Keratinocyte (primary cell): Measurements from ENCODE around the gene TMEM256. TPM values are rescaled to one million over a fixed set of nuclear protein-coding genes. Genes with fewer than 3 reads are reported as not detected.

Source experiments
- DNase-seq: peaks from one replicate; pipeline ENCODE4 v3.0.0-alpha.2; 2011; ENCODE audit warnings: low read depth, missing footprints, low spot score
- FAIRE-seq: peaks from 2 replicates; lab custom pipeline; 2011; peaks lifted over from hg19 to GRCh38; lab: Jason Lieb, UNC
- H2AFZ ChIP-seq: 2 replicates; pipeline ENCODE4 v1.6.0; 2012; ENCODE audit warnings: low read length, control low read depth, inconsistent platforms; ENCODE audit not compliant: control insufficient read depth
- H3K27ac ChIP-seq: 2 replicates; pipeline ENCODE4 v1.5.1; 2011; ENCODE audit warnings: low read length; ENCODE audit not compliant: control insufficient read depth, insufficient read depth
- H3K27me3 ChIP-seq: 3 replicates; pipeline ENCODE4 v1.6.0; 2011; ENCODE audit warnings: low read length; ENCODE audit not compliant: control insufficient read depth, insufficient read depth; ENCODE audit errors: extremely low read depth
- H3K36me3 ChIP-seq, 2 experiments: 2 replicates in 1 of 2; 3 replicates in 1 of 2; pipeline ENCODE4 v1.5.1; 2011; ENCODE audit warnings: low read length in 2 of 2, mild to moderate bottlenecking in 1 of 2; ENCODE audit not compliant: control insufficient read depth in 2 of 2, insufficient read depth in 2 of 2; ENCODE audit errors: extremely low read depth in 1 of 2
- H3K4me1 ChIP-seq: 3 replicates; pipeline ENCODE4 v1.5.1; 2011; ENCODE audit warnings: low read length; ENCODE audit not compliant: control insufficient read depth, insufficient read depth; ENCODE audit errors: extremely low read depth
- H3K4me2 ChIP-seq: 3 replicates; pipeline ENCODE4 v1.6.0; 2011; ENCODE audit warnings: low read depth, low read length; ENCODE audit not compliant: control insufficient read depth, insufficient read depth; ENCODE audit errors: extremely low read depth
- H3K4me3 ChIP-seq, 3 experiments: fragments of 200-600 bp in 1 of 3; sonication (generic) in 1 of 3; 2 replicates in 2 of 3; 3 replicates in 1 of 3; pipeline ENCODE4 v1.5.1; 2011 to 2016; ENCODE audit warnings: low read length in 3 of 3, mild to moderate bottlenecking in 3 of 3, control low read depth in 2 of 3, inconsistent platforms in 1 of 3, low read depth in 1 of 3, mixed read lengths in 1 of 3, mixed run types in 1 of 3, moderate library complexity in 1 of 3; ENCODE audit not compliant: control insufficient read depth in 2 of 3, insufficient read depth in 2 of 3; ENCODE audit errors: extremely low read depth in 1 of 3
- H3K79me2 ChIP-seq: 2 replicates; pipeline ENCODE4 v1.6.0; 2012; ENCODE audit warnings: low read length; ENCODE audit not compliant: control insufficient read depth, insufficient read depth
- H3K9ac ChIP-seq: 3 replicates; pipeline ENCODE4 v1.6.0; 2011; ENCODE audit warnings: low read length; ENCODE audit not compliant: control insufficient read depth, insufficient read depth; ENCODE audit errors: extremely low read depth
- H3K9me1 ChIP-seq: 3 replicates; pipeline ENCODE4 v1.6.0; 2011; ENCODE audit warnings: low read length; ENCODE audit not compliant: control insufficient read depth, insufficient read depth; ENCODE audit errors: extremely low read depth
- H3K9me3 ChIP-seq: 2 replicates; pipeline ENCODE4 v1.5.1; 2012; ENCODE audit warnings: low read depth, low read length; ENCODE audit not compliant: control insufficient read depth
- H4K20me1 ChIP-seq: 3 replicates; pipeline ENCODE4 v1.6.0; 2011; ENCODE audit warnings: low read length; ENCODE audit not compliant: control insufficient read depth, insufficient read depth; ENCODE audit errors: extremely low read depth
- CTCF ChIP-seq, 3 experiments: IDR thresholded peaks in 1 of 3; conservative IDR thresholded peaks in 1 of 3; optimal IDR thresholded peaks in 1 of 3; 2 replicates in 2 of 3; 3 replicates in 1 of 3; pipeline versions ENCODE3 to v1.5.1; 2011; ENCODE audit warnings: low read length in 3 of 3, mild to moderate bottlenecking in 3 of 3, moderate library complexity in 2 of 3, control low read depth in 1 of 3, inconsistent platforms in 1 of 3; ENCODE audit not compliant: insufficient read depth in 2 of 3; ENCODE audit errors: extremely low read depth in 1 of 3
- EZH2 ChIP-seq: IDR thresholded peaks from one replicate; pipeline ENCODE4 v1.6.1; 2012; ENCODE audit warnings: inconsistent platforms, mild to moderate bottlenecking, low read length, moderate library complexity
- dilution Hi-C: fragments of 300-500 bp; cut with MboI; formaldehyde crosslinking; loops from one replicate; pipeline ENCODE4 v1.7.0; 2020; ENCODE audit warnings: low sequenced_read_pairs; ENCODE audit not compliant: extremely low pct_ligation_motif_present
- polyA plus RNA-seq, 5 experiments: library from polyadenylated mRNA; depleted of rRNA in 3 of 5; stranded (reverse) in 3 of 5; stranded (forward) in 1 of 5; unstranded in 1 of 5; fragments of >200 nt; gene quantifications; 1 replicate in 1 of 5; 2 replicates in 3 of 5; 3 replicates in 1 of 5; pipeline versions ENCODE4 v1.2.1 to v1.2.3, GENCODE V29; 2011 to 2012; ENCODE audit warnings: missing spikeins in 2 of 5, low read depth in 1 of 5, low replicate concordance in 1 of 5

The TMEM256 gene
- polyA plus RNA-seq, 1 donor (not counting 4 experiments of a cell fraction or from before 2014, with no cell fraction given), result 68.1 TPM

- peaks cover 7% of the 10 kb centered on the region for H3K4me1 ChIP-seq
- H3K79me2 ChIP-seq, result peaks cover 25% of the 10 kb centered on the region
- no peak overlapping the region for H3K4me3 ChIP-seq
- H3K4me2 ChIP-seq, result no peak overlapping the region
- no peaks in the 10 kb centered on the region for H3K9me3 ChIP-seq
- no peak for TF ChIP-seq CTCF (optimal IDR thresholded peaks at IDR 0.05 in 1 of 3, IDR thresholded peaks at IDR 0.05 in 1 of 3, conservative IDR thresholded peaks at IDR 0.05 in 1 of 3; ENCODE audit: extremely low read depth in 1 of 3, insufficient read depth in 2 of 3, low read length in 3 of 3)
- TF ChIP-seq EZH2, result no peak
- no peak overlapping the region for H3K9ac ChIP-seq
- FAIRE-seq, result no peak
- dilution Hi-C loops, result no loop called here
- no peak overlapping the region for H3K27ac ChIP-seq
- H2AFZ ChIP-seq, result no peak overlapping the region
- peaks cover 3% of the 10 kb centered on the region for H4K20me1 ChIP-seq
- no peaks in the 10 kb centered on the region for H3K27me3 ChIP-seq
- no peak for DNase-seq
- peaks cover 44 to 49% of the 10 kb centered on the region in 2 experiments for H3K36me3 ChIP-seq
- H3K9me1 ChIP-seq, result no peaks in the 10 kb centered on the region
Observed at GRCh38 chr17:7388856-7389255, 15.0 kb downstream of the TMEM256 start.

- dilution Hi-C loops, result no loop called here
- no peaks in the 10 kb centered on the region for H3K9me1 ChIP-seq
- peaks cover 14% of the 10 kb centered on the region for H3K4me1 ChIP-seq
- no peaks in the 10 kb centered on the region for H3K9me3 ChIP-seq
- H3K4me2 ChIP-seq, result no peak overlapping the region
- no peak overlapping the region for H3K27ac ChIP-seq
- peaks cover 7% of the 10 kb centered on the region for H3K79me2 ChIP-seq
- no peaks in the 10 kb centered on the region for H3K27me3 ChIP-seq
- DNase-seq (no peak), FAIRE-seq (no peak)
- H4K20me1 ChIP-seq, result peaks cover 3% of the 10 kb centered on the region
- no peak overlapping the region for H3K4me3 ChIP-seq
- H2AFZ ChIP-seq, result no peak overlapping the region
- no peak for TF ChIP-seq CTCF (optimal IDR thresholded peaks at IDR 0.05 in 1 of 3, IDR thresholded peaks at IDR 0.05 in 1 of 3, conservative IDR thresholded peaks at IDR 0.05 in 1 of 3; ENCODE audit: extremely low read depth in 1 of 3, insufficient read depth in 2 of 3, low read length in 3 of 3)
- no peak for TF ChIP-seq EZH2
- peaks cover 17 to 33% of the 10 kb centered on the region in 2 experiments for H3K36me3 ChIP-seq
- H3K9ac ChIP-seq, result no peak overlapping the region
Observed at GRCh38 chr17:7384489-7385081, 19.3 kb downstream of the TMEM256 start.
